Measurements from ENCODE around the gene ADAMTSL1.
A peak's percentile ranks its signal among the peaks of the same experiment; 100 is the strongest.

ADAMTSL1 gene

DNA sequence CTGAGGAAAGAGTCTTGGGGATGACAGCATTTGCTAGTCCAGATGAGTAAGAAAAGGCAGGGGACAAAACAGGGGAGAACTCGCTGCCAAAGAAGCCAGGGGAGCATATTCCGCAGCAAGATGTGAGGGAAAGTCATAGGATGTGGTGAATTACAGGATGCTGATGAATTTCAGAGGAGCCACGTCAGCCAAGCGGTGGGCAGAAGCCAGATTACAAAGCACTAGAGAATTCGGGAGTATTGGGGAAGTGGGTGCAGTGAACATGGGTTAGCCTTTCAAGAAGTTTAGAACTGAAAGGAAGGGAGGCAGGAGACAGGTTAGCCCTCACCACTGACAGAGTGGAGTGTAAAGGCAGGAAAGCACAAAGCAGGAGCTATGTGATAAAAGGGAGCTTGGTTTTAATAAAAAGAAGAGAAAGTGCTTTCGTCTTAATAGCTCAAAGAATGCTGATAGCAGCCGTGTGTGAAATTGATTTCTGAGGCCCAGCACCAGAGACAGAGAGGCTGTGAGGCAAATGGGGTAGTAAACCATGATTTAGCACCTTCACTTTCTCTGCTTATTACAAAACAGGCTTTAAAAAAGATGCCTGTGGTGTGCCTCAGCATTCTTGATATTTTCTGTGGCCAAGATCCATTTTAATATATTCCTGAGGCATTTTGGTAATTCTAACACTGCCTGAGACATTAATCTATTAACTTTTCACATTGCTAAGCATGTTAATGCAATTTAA, 16.9 kb downstream of the ADAMTSL1 start:
- H3K27ac ChIP-seq: peak overlapping the region; percentile 77
- ChIA-PET POLR2A (ENCODE audit: low non-redundant PET) (no interaction called here), CTCF (interaction anchor here (0.6 kb wide), 1 partner anchor 27 kb away, joined by 4 read pairs; no protein-coding TSS in a partner anchor)
- TF ChIP-seq, protein P1, sequence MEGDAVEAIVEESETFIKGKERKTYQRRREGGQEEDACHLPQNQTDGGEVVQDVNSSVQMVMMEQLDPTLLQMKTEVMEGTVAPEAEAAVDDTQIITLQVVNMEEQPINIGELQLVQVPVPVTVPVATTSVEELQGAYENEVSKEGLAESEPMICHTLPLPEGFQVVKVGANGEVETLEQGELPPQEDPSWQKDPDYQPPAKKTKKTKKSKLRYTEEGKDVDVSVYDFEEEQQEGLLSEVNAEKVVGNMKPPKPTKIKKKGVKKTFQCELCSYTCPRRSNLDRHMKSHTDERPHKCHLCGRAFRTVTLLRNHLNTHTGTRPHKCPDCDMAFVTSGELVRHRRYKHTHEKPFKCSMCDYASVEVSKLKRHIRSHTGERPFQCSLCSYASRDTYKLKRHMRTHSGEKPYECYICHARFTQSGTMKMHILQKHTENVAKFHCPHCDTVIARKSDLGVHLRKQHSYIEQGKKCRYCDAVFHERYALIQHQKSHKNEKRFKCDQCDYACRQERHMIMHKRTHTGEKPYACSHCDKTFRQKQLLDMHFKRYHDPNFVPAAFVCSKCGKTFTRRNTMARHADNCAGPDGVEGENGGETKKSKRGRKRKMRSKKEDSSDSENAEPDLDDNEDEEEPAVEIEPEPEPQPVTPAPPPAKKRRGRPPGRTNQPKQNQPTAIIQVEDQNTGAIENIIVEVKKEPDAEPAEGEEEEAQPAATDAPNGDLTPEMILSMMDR (conservative IDR thresholded peaks at IDR 0.05; ENCODE audit: low read depth): no peak
- DNase-seq (ENCODE audit: low spot score): peak; percentile 72

DNA sequence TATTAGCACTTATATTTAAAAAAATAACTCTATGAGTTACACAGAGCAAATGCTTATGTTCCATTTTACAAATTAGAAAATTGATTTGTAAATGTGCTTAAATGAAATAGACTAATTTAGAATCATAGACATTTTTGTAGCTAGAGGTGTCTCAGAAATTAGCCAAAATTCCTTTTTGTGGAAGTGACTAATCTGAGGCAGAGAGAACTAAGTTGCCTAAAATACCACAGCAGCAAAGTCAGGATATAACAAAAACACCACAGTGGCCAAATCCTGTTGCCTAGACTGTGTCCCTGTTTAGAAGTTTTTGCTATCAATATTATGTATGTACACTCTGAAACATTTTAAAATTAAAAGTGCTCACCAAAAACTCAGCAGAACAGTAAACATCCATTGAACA, 18.7 kb downstream of the ADAMTSL1 start:
- H3K27ac ChIP-seq: no peak overlapping the region
- DNase-seq (ENCODE audit: low spot score): no peak
- POLR2A ChIA-PET (ENCODE audit: low non-redundant PET): no interaction called here
- TF ChIP-seq, protein P1 (conservative IDR thresholded peaks at IDR 0.05; ENCODE audit: low read depth): no peak
- CTCF ChIA-PET: no interaction called here

DNA sequence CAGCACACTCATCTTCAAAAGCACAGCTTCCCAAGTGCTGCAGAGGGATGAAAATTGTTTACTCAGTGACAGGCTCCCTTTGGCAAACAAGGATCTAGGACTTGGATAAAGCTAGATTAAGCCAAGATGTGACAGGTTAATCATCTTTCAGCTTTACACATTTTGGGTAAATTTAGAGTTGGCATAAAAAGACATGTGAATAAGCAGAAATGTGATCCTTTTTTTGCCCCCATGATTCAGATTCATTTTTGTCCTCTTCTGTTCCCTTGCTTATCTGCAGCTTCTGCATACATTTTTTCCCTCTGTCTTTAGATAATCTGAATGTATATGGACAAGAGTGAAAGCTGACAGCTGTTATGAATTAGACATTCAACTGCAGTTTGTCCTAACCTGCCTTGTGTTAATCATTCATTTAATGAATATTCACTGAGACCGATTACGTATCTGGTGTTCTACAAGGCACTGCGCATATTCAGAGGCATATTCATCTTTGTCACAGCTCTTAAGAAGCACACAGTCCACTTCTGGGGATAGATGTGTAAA, 19.6 kb downstream of the ADAMTSL1 start:
- DNase-seq (ENCODE audit: low spot score): no peak
- POLR2A ChIA-PET (ENCODE audit: low non-redundant PET): no interaction called here
- CTCF ChIA-PET: no interaction called here
- TF ChIP-seq, protein P1 (conservative IDR thresholded peaks at IDR 0.05; ENCODE audit: low read depth): no peak
- H3K27ac ChIP-seq: no peak overlapping the region

DNA sequence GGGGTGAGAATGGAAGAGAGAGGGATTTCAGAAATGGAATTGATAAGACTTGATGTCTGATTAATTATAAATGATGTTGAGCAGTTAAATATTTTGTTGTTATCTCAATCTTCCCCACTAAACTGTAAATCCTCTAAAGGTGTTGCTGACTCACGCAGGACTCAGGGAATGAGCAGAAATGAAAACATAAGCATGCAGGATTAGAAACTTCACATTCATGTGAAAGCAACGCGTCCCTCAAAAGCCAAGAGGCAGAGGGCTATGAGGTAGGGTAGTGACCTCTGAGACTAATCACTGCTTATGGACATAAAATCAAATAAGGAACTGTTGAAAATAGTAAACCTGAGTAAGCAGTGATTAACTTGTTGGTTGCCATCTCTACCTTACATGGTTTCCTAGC, 21.1 kb downstream of the ADAMTSL1 start:
- TF ChIP-seq, protein P1 (conservative IDR thresholded peaks at IDR 0.05; ENCODE audit: low read depth): no peak
- ChIA-PET POLR2A (ENCODE audit: low non-redundant PET) (no interaction called here), CTCF (interaction anchor here (0.8 kb wide), 1 partner anchor 53 kb away, joined by 3 read pairs; no protein-coding TSS in a partner anchor)
- no peak overlapping the region for H3K27ac ChIP-seq
- no peak for DNase-seq (ENCODE audit: low spot score)

DNA sequence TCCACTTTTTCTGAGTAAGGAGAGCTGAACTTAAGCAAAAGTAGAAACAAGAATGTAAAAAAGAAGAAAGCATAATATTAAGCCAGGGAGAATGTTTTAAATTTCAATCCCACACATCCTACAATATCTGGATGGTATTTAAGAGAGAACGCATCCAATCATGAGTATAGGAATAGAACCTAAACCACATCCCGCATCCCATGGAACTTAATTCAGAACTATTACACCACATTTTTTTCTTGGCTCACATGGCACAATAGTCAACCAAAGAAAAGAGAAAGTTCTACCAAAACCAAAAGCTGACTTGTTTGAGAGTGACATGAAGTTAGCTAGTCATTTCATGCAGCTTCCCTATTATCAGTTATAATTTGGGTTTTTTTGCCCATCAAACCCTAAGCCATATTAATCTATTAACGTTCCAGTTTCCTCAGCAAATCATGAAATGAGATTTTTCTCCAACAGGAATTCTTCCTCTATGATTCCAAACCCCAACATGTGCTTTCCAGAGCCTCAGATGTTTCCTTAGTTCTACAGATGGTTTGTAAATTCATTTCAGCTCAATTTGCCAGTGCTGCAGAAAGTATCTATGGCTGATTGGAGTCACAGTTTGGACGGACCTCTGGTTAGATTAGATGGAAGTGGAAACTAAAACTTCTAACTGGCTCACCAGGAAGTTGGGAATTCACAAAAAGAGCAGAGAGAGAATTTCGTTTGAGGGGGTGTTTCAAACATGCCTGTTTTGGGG, 22.5 kb downstream of the ADAMTSL1 start:
- DNase-seq (ENCODE audit: low spot score): no peak
- TF ChIP-seq, protein P1 (conservative IDR thresholded peaks at IDR 0.05; ENCODE audit: low read depth): no peak
- ChIA-PET POLR2A (ENCODE audit: low non-redundant PET) (no interaction called here), CTCF (interaction anchor here (0.6 kb wide), 1 partner anchor 608 kb away, joined by 8 read pairs; no protein-coding TSS in a partner anchor)
- no peak overlapping the region for H3K27ac ChIP-seq

DNA sequence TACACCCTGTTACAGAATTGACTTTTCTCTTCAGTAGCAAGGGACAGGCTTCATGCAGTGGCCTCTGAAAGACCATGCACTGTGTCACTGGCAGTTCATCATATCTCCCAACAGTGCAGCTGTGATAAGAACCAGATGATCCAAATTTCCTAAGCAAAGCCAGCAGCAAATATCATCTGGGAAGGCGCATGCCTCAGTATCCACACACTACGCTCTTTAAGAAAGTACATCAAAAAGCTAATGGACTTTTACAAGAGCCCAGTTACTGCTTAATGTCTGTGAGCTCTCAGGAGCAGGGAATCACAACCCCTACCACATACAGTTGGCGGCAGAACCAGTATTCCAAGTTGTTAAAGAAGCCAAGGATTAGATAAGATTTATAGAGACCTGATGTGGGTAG, 25.1 kb downstream of the ADAMTSL1 start:
- H3K27ac ChIP-seq: no peak overlapping the region
- CTCF ChIA-PET: interaction anchor here (0.7 to 1.1 kb wide), 2 partner anchors 244 to 305 kb away, joined by 3 read pairs; no protein-coding TSS in a partner anchor
- TF ChIP-seq, protein P1 (conservative IDR thresholded peaks at IDR 0.05; ENCODE audit: low read depth): no peak
- DNase-seq (ENCODE audit: low spot score): no peak
- POLR2A ChIA-PET (ENCODE audit: low non-redundant PET): no interaction called here

All from RWPE1 (cell line).